Measurements from ENCODE around the gene LY6G6C. TPM values are rescaled to one million over a fixed set of nuclear protein-coding genes. Genes with fewer than 3 reads are reported as not detected.

LY6G6C gene
- total RNA-seq, 1 experiment from 2014 or later = not detected

- H3K23me2 ChIP-seq (ENCODE audit: insufficient read length, low read depth, low read length, poor library complexity, severe bottlenecking) = peaks cover 12% of the 10 kb centered on the region
- H2BK12ac ChIP-seq (ENCODE audit: insufficient read length, low read depth, low read length) = no peak overlapping the region
- H4K5ac ChIP-seq (ENCODE audit: insufficient read length, low read depth, low read length) = no peak overlapping the region
- H3K56ac ChIP-seq (ENCODE audit: insufficient read length, low read depth, low read length) = no peak overlapping the region
- no peak overlapping the region for H4K8ac ChIP-seq (replicated peaks; ENCODE audit: insufficient read length, low read depth, low read length)
- no peaks in the 10 kb centered on the region for H3K9me3 ChIP-seq (ENCODE audit: control insufficient read depth, low read depth, low read length)
- peak overlapping the region; percentile 80; the same call in 1 of the 2 replicates for H3K14ac ChIP-seq (ENCODE audit: insufficient read depth, low read length)
- no peak overlapping the region for H4K91ac ChIP-seq (ENCODE audit: insufficient read length, low read depth, low read length)
- no CpG with 5 or more reads among the region's 29 CpGs for WGBS (ENCODE audit: extremely low coverage, insufficient read length, low lambda C conversion rate)
- H2BK20ac ChIP-seq (ENCODE audit: low read depth, low read length, poor library complexity, severe bottlenecking) = no peak overlapping the region
- no peaks in the 10 kb centered on the region for H3K27me3 Mint-ChIP-seq (ENCODE audit: low read depth)
- H3K27ac ChIP-seq (ENCODE audit: insufficient read length, low read depth, low read length) = no peak overlapping the region
- peak overlapping the region; percentile 74 for H3K9ac ChIP-seq (ENCODE audit: extremely low read depth, insufficient read length, low read length)
- no peak overlapping the region for H3K4ac ChIP-seq (ENCODE audit: low read depth, low read length)
- peaks cover 5% of the 10 kb centered on the region; the same call in 1 of the 2 replicates for H3K4me1 ChIP-seq (ENCODE audit: insufficient read depth, low read length)
- peak overlapping the region; percentile 93 to 98 (median 93) for H3K27ac Mint-ChIP-seq
- H3K36me3 Mint-ChIP-seq (ENCODE audit: insufficient read depth in 1 of 3, low read depth in 3 of 3) = peaks cover 42 to 76% (median 69%) of the 10 kb centered on the region in 3 experiments
- peak overlapping the region; percentile 83 to 98 for H3K4me3 Mint-ChIP-seq
- H4K20me1 ChIP-seq (ENCODE audit: control insufficient read depth, insufficient read depth, insufficient read length) = no peaks in the 10 kb centered on the region
- no peaks in the 10 kb centered on the region; a peak in 2 of 5 replicates for H3K9me3 Mint-ChIP-seq
- no peak overlapping the region for H3T11ph ChIP-seq (ENCODE audit: low read length)
- peak overlapping the region; percentile 52 for H3K18ac ChIP-seq (ENCODE audit: insufficient read length, low read depth, low read length)
- H3K79me1 ChIP-seq (ENCODE audit: insufficient read depth, low read depth, low read length, poor library complexity, severe bottlenecking) = no peaks in the 10 kb centered on the region
- H3K27me3 ChIP-seq (ENCODE audit: insufficient read depth, low read length) = no peaks in the 10 kb centered on the region
- H2BK120ac ChIP-seq (ENCODE audit: low read depth, low read length, poor library complexity, severe bottlenecking) = no peak overlapping the region
- peak; percentile 81 for TF ChIP-seq CTCF (conservative IDR thresholded peaks at IDR 0.05)
- H3K79me2 ChIP-seq (ENCODE audit: insufficient read depth, low read length) = no peaks in the 10 kb centered on the region
- H2AFZ ChIP-seq (ENCODE audit: low read length) = no peak overlapping the region
- H2AK5ac ChIP-seq (ENCODE audit: insufficient read length, low read length) = no peak overlapping the region
- H3K4me1 Mint-ChIP-seq = peaks cover 23 to 28% of the 10 kb centered on the region in 2 experiments
- no peak overlapping the region for H2BK5ac ChIP-seq (ENCODE audit: insufficient read length, low read length)
- DNase-seq = peak; percentile 95
- H2BK15ac ChIP-seq (ENCODE audit: low read depth, low read length) = no peak overlapping the region
- no peak overlapping the region for H3K23ac ChIP-seq (ENCODE audit: insufficient read length, low read depth, low read length)
- H3K4me2 ChIP-seq (ENCODE audit: insufficient read depth, insufficient read length, low read length) = peak overlapping the region; percentile 60
Measured at GRCh38 chr6:31729515-31729978, 8.0 kb upstream of the LY6G6C start.

All from H9 (cell line).